DMS53 (cell line): ENCODE results near the gene NR3C1.

Experiments used
- DNase-seq: peaks from one replicate; lab custom pipeline; 2025; lab: John Stamatoyannopoulos, UW

Gene NR3C1

DNA sequence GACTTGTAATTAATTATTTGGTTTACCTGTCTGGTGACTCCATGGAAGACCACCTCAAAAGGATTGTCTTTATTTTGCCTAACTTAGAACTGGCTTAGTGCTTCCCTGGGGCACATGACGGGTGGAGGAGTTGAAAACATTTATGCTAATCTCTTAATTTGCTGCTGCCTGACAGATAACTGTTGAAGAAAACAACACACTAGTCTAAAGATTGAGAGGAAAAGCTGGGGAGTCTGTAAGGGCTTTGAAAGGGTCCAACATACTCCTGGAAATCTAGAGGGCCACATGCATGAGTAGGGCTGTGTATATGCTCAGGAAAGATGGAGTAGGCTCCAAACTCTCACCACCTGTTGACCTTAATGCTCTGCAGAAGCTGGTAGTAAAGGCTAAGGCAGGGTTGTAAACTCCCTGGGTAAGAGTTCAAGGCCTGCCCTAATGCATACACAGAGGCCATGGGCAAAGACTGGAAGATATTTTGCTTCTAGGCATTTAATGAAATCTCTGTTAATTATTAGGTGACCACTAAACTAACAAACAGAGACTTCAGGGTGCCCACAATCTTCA lies 40.7 kb downstream of the NR3C1 start:
- DNase-seq = no peak

DNA sequence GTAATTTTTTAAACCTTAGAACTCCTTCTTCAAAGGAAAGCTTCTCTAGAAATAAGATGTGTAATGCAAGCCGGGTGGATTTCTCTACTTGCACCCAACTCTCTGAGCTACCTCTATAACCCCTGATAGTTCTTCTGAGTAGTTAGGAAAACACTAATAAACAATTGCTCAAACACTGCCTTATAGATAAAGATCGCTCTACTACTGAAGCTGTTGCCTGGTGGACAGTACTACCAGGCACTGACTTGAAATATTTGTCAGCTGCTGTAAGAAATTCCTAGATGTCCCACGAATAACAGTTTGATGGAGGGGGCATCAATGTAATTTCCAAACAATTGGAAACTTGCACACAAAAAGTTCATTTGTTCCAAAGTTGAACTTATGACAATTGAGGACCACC lies 42.0 kb downstream of the NR3C1 start:
- no peak for DNase-seq

DNA sequence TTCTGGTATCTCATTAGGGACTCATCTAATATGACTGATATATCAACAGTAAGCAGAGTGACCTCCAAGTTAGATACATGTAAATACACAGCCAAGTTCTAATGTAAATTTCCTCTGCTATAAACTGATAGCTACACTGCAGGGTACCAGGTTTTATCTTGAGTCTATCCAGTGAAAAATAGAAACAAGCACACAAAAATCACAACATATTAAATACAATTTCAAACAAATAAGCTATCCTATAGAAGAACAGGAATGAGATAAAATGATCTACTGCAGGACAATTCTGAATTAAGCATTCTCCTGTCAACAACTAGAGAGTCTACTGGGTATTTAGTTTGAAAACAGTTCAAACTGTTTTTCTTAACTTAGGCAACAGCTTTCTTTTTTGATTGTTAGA lies 42.7 kb downstream of the NR3C1 start:
- no peak for DNase-seq

GRCh38 chr5:143359869-143360268 lies 43.6 kb downstream of the NR3C1 start:
- DNase-seq = no peak

- DNase-seq = no peak
Measured at GRCh38 chr5:143356855-143357583, 46.5 kb downstream of the NR3C1 start.

- peak; percentile 89 for DNase-seq
Measured at GRCh38 chr5:143355710-143356109, 47.8 kb downstream of the NR3C1 start.

GRCh38 chr5:143354025-143354424 lies 49.5 kb downstream of the NR3C1 start:
- no peak for DNase-seq

DNA sequence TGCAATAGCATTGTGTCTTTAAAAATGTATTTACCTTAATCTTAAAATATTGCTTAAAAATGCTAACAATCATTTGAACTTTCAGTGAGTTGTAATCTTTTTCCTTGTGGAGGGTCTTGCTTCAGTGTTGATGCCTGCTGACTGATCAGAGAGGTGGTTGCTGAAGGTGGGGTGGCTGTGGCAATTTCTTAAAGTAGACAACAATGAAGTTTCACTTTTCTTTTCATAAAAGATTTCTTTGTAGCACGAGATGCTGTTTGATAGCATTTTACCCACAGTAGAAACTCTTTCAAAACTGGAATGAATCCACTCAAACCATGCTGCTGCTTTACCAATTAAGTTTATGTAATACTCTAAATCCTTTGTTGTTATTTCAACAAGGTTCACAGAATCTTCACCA lies 50.8 kb downstream of the NR3C1 start:
- DNase-seq = no peak

DNA sequence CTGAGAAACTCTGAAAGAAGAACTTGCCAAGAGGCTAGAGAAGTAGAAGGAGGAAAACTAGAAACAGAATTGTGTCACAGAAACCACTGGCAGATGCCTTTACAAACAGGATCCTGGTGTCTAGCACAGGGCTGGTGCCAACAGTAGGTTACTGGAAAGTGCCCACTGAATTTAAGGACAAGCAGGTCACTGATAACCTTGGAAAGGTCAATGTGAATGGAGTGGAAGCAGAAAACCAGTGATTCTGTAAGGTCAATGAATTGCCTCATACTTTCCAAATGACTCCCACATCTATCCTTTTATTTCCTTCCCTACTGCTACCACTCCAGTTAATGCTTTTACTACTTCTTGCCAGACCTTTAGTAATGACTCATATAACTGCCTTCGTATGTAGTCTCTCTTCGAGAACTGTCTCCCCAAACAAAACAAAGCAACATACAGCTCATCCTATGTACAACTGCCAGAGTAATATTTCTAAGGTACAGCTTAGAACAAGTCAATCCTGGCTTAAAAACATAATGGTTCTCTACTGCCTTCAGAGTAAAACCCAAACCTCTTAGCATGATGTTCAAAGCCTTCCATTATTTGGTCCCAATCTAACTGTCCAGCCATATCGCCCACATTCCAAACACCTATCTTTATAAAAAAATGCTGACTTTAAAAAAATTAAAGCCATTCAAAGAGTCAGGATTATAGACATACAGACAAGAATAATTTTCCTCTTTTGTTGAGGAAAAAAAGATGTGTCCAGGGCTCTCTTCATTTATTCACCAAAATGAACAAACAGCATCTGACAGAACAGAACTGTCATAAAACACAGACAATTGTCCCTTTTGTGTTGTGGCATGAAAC lies 52.5 kb downstream of the NR3C1 start:
- no peak for DNase-seq

DNA sequence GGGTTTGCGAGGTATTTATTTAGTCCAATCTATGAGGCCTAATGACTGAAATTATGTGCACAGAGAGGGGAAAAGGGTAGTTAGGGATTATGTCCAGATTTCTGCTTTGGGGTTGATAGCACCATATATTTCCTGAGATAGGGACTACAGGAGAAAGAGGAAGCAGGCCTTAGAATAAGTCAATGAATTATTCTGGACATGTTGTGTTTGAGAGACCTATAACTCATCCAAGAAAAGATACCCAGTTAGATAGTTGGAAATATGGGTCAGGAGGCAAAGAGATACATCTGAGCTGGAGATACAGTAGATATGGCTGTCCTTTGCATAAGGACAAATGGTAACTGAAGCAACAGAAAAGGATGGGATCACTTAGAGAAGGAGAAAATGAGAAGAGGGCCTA lies 53.1 kb downstream of the NR3C1 start:
- DNase-seq = no peak

DNA sequence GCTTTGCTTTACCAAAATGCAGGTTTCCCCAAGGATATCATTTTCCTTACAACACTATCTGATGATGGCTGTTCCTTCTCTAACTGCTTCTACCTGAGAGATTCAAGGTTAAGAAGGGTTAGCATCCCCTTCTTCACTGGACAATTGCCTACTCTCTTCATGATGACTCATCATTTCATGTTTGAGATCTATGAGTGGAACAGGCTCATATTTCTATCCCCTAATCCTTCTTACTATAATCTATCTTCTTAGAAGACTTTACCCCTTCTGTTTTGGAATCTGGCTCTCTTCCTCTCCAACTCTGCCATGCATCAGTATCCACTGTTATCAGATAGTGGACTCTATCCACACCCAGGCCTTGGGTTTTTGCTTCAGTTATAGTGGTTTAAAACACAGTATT lies 54.3 kb downstream of the NR3C1 start:
- peak; percentile 47 for DNase-seq

- DNase-seq = no peak
Measured at GRCh38 chr5:143347698-143348344, 55.7 kb downstream of the NR3C1 start.

DNA sequence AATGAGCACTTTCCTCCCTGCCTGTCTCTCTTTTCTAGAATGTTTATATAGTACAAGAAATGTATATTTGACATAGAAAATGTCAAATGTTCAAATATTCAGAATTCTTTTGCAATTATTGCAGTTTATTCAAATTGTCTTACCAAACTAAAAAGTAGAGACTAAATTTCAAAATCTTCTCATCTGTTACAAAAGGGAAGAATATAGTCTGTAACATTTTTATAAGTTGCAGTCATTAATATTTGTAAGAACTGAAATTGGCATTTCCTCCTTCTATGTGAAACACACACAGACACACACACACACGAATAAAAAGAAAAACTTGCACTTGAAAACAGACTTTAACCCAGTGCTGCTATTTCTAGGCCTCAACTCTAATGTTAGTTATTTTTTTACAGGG lies 56.4 kb downstream of the NR3C1 start:
- DNase-seq = no peak

- no peak for DNase-seq
Measured at GRCh38 chr5:143345671-143346440, 57.6 kb downstream of the NR3C1 start.

GRCh38 chr5:143343042-143343441 lies 60.4 kb downstream of the NR3C1 start:
- no peak for DNase-seq

DNA sequence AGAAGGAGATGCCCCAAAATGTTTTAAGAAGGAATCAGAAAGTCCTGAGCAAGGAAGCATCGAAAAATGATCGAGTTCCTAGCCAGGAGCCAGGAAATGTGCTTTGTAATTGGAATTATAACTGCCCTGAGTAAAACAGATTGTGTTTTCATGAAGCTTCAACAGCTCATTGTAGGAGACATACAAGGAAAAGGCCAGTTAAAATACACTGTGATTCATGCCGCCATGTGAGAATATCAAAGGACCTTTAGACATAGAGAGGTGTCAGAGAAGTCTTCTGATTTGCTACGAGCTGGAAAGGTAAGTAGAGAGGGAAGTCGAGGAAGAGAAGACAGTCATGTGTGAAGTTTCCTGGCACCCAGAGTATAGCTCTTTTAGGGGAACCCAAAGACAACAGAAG lies 60.9 kb downstream of the NR3C1 start:
- DNase-seq = no peak

GRCh38 chr5:143341807-143342570 lies 61.5 kb downstream of the NR3C1 start:
- peak; percentile 18 for DNase-seq

DNA sequence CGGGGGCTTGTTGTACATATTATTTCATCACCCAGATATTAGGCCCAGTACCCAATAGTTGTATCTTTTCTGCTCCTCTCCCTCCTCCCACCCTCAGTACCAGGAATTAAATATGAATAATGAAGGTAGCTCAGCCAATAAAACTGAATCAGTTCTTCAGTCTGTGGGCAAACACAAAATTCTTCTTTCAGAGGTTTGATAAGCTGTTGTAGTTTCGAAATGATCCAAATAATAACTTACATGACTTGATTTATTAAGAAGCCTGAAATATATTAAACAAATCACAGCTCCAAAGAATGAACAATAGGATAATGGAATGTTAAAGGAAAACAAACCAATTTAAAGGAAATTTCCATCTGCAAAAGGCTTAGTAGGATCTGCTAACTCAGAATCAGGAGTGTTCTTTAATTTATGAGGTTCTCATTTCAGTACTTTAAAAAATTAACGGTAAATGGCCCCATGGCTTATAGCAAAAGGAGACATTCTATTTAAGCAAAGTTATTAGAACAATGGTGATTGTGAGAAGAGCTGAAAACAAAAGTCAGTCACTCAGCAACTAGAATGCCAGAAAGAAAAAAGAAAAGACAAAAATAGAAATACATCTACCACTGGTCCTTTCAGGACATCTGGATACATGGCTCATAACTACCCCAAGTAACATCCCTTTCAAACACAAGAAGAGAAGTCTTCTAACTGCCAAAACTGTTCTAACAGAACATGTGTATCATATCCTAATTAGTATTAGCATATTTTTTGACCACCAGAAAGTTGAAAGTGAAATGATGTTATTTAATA lies 62.4 kb downstream of the NR3C1 start:
- DNase-seq = no peak

DNA sequence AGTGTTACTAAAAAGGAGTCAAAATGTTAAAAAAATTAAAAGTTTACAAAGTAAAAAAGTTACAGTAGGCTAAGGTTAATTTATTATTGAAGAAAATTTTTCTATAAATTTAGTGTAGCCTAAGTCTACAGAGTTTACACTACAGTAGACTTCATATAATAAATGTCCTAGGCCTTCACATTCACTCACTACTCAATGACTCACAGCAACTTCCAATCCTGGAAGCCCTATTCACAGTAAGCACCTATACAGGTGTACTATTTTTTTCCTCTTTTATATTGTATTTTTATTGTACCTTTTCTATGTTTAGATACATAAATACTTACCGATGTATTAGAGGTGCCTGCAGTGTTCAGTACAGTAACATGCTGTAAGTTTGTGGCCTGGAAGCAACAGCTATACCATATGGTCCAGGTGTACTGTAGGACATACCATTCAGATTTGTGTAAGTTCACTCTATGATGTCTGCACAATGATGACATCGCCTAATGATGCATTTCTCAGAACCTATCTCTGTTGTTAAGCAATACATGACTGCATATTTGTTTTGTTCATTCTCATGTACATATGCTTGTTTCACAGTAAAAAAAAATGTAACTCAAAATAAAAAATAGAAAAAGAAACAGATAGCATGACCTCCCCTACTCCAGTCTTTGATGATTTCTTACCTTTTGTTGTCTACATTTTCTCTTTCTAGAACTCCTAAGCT lies 64.7 kb downstream of the NR3C1 start:
- DNase-seq = peak; percentile 39

DNA sequence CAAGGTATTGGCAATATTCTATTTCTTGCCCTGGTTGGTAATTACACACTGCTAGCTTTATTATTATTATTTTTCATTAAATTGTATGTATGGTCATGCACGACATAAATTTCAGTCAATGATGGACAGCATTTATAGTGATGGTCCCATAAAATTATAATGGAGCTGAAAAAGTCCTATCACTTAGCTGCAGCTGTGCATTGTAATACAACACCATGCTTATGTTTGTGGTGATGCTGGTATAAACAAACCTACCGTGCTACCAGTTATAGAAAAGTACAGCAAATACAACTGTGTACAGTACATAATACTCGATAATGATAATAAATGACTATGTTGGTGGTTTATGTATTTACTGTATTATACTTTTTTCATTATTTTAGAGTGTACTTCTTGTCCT lies 65.5 kb downstream of the NR3C1 start:
- DNase-seq = peak; percentile 11
